ENCODE results near the gene NHERF1. TPM values are rescaled to one million over a fixed set of nuclear protein-coding genes. Genes with fewer than 3 reads are reported as not detected.

Gene NHERF1
- total RNA-seq, 1 donor from 2014 or later = 81.8 TPM

DNA sequence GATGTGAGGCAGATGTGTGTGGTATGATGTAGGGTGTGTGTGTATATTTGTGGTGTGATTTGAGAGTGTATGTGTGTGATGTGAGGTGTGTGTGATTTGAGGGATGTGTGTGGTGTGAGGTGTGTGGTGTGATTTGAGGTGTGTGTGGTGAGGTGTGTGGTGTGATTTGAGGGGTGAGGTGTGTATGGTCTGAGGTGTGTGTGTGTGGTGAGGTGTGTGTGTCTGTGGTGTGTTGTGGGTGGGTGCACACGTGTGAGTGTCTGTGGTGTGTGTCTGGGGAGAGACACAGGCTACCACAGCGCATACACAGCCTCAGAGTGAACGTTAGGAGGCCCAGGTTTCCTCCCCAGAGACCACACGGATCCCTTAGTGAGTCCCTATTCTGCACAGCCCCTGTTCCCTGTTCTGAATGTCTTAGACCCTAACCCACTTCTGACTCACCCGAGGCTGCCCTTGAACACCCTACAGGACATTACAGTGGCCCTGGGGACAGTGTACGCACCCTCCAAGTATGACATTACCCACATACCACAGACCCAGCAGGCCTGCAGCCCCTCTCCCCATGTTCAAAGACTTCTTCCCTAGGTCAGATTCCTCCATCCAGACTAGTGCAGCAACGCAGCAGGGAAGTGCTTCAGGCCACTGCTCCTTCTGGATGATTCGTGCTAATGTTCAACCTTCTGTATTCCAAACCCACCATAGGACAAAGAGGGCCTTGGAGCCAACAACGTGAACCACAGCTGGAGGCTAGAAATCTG lies 14.9 kb upstream of the NHERF1 start:
- Histone ChIP-seq H3K9me3 (no peaks in the 10 kb centered on the region), H3K4me1 (peaks cover 4 to 17% of the 10 kb centered on the region in 2 donors), H3K27me3 (peaks cover 10% of the 10 kb centered on the region), H3K36me3 (no peaks in the 10 kb centered on the region), H3K27ac (no peak overlapping the region), H3K4me3 (no peak overlapping the region)
- TF ChIP-seq, protein P1, sequence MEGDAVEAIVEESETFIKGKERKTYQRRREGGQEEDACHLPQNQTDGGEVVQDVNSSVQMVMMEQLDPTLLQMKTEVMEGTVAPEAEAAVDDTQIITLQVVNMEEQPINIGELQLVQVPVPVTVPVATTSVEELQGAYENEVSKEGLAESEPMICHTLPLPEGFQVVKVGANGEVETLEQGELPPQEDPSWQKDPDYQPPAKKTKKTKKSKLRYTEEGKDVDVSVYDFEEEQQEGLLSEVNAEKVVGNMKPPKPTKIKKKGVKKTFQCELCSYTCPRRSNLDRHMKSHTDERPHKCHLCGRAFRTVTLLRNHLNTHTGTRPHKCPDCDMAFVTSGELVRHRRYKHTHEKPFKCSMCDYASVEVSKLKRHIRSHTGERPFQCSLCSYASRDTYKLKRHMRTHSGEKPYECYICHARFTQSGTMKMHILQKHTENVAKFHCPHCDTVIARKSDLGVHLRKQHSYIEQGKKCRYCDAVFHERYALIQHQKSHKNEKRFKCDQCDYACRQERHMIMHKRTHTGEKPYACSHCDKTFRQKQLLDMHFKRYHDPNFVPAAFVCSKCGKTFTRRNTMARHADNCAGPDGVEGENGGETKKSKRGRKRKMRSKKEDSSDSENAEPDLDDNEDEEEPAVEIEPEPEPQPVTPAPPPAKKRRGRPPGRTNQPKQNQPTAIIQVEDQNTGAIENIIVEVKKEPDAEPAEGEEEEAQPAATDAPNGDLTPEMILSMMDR (IDR thresholded peaks at IDR 0.05) = no peak
- no peak for DNase-seq (ENCODE audit: low spot score in 2 of 2)
- intact Hi-C loops (cut with DNase I) = no loop called here

DNA sequence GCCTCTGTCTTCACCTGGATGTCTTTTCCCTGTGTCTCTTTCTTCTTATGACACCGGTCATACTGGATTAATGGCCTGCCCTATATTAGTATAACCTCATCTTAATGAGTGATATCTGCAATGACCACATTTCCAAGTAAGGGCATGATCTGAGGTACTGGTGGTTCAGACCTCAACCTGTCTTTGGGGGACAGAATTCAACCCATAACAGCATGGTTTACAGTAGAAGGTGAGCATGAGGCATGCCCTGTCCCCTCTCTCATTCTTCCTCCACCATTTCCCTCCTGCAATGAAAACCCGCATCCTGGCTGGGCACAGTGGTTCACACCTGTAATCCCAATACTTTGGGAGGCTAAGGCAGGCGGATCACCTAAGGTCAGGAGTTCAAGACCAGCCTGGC lies 14.2 kb upstream of the NHERF1 start:
- no peak for DNase-seq (ENCODE audit: low spot score in 2 of 2)
- H3K4me3 ChIP-seq = no peak overlapping the region
- H3K27ac ChIP-seq = no peak overlapping the region
- peaks cover 10% of the 10 kb centered on the region for H3K27me3 ChIP-seq
- intact Hi-C loops (cut with DNase I) = no loop called here
- H3K4me1 ChIP-seq = peaks cover 4 to 17% of the 10 kb centered on the region in 2 donors
- H3K9me3 ChIP-seq = no peaks in the 10 kb centered on the region
- no peaks in the 10 kb centered on the region for H3K36me3 ChIP-seq
- TF ChIP-seq, protein P1 (IDR thresholded peaks at IDR 0.05) = no peak

DNA sequence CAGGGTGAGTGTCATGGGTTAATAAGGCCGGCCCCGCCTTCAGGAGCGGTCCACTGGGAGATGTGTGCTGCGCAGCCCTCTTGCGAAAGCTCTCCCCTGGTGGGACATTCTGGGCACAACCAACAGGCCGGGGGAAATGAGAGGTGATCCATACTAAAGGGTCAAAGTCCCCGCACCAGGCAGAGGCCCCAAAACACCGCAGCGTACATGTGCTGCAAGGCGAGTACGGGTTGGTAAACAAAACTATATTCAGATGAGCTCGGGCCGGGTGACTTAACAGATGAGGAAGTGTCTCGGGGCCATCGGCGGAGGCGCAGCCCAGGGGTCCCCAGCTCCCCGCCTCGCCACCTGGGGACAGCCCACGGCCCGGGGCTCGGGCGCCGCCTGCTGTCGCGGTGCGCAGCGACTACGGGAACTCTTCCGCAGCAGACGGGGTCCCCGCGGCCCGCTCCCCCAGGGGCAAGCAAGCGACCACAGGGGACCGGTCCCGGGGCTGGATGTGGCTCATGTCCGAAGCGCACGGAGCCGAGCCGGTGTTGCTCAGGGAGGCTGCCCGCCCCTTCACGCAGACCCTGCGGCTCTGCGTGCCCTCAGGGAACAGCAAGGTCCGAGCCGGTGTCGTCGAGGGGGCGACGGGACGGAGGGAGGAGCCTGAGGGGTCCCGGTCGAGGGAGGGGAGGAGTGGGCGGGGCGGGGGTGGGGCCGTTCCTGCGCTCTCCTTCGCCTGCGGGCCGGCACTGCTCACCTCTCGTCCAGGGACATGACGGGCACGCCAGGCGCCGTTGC lies 11.7 kb upstream of the NHERF1 start, which contains the start of gene RAB37:
TSS of gene RAB37 (plus strand) at position 744 of the 786 bp plus-strand sequence. CDS start at position 761, 17 bp downstream.
- DNase-seq (ENCODE audit: low spot score in 2 of 2) = peak in 1 of 2 donors; percentile 70
- no peaks in the 10 kb centered on the region for H3K9me3 ChIP-seq
- H3K27ac ChIP-seq = no peak within 1 kb of the TSS
- no peaks in the 10 kb centered on the region for H3K36me3 ChIP-seq
- H3K4me1 ChIP-seq = peaks cover 4 to 17% of the 10 kb centered on the region in 2 donors
- H3K27me3 ChIP-seq = peaks cover 10% of the 10 kb centered on the region
- TF ChIP-seq, protein P1 (IDR thresholded peaks at IDR 0.05) = peak; percentile 27 to 45 (median 39)
- intact Hi-C loops (cut with DNase I) = no loop called here
- H3K4me3 ChIP-seq = peak within 1 kb of the TSS; percentile 29 to 57

DNA sequence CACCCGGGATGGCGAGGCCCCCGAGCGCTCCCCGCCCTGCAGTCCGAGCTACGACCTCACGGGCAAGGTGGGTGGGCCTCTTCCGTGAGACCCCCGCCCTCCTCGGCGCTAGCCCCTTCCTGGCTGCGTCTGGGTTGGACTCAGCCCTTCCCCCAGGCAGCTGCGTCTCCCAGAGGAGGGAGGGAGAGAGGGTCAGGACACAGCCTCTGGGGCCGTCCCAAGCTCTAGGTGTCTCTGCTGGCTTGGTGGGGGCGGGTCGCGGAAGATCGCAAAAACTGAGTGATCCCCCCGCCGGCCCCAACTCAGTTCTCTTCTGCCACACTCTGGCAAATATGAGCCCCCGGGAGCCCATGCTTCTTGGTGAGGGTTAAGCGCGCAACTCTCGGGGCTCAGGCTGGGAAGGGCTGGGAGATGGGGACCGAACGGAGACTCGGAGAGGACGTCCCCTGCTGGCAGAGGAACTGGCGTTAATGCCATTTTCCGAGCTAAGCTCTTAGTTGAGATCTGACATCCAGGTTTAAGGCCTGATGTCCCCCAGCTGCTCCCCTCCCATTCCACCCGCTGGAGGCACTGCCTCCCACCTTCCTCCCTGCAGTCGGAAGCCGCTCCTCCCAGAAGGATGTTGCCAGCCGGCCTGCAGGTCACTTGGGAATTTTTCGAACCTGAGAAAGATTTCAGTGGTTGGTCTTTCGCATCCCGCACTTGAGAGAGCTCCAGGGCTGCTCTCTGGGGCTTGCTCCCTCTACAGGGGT lies 11.0 kb upstream of the NHERF1 start:
- no peak overlapping the region for H3K27ac ChIP-seq
- H3K9me3 ChIP-seq = no peaks in the 10 kb centered on the region
- TF ChIP-seq, protein P1 (IDR thresholded peaks at IDR 0.05) = peak in 2 of 3 experiments; percentile 9 to 18
- H3K4me1 ChIP-seq = peaks cover 4 to 17% of the 10 kb centered on the region in 2 donors
- DNase-seq (ENCODE audit: low spot score in 2 of 2) = no peak
- no peaks in the 10 kb centered on the region for H3K36me3 ChIP-seq
- H3K27me3 ChIP-seq = peaks cover 10% of the 10 kb centered on the region
- H3K4me3 ChIP-seq = peak overlapping the region; percentile 29 to 57
- intact Hi-C loops (cut with DNase I) = no loop called here

Data from ascending aorta (tissue), 2 donors.